Endothelial cell (in vitro differentiated cells): ENCODE data around the gene SPOCK1. TPM values are rescaled to one million over a fixed set of nuclear protein-coding genes. Genes with fewer than 3 reads are reported as not detected.

ENCODE experiments used
- DNase-seq: peaks from one replicate; pipeline ENCODE4 v3.0.0; 2021; ENCODE audit warnings: low spot score
- H3K27ac Mint-ChIP-seq: one replicate; pipeline ENCODE4 v1.8.0; 2021; ENCODE audit warnings: mixed read lengths, inconsistent platforms; ENCODE audit not compliant: unreplicated experiment
- H3K27me3 Mint-ChIP-seq: one replicate; pipeline ENCODE4 v1.8.0; 2021; ENCODE audit warnings: mild to moderate bottlenecking, moderate library complexity, mixed read lengths, inconsistent platforms; ENCODE audit not compliant: unreplicated experiment
- H3K36me3 Mint-ChIP-seq: one replicate; pipeline ENCODE4 v1.8.0; 2021; ENCODE audit warnings: mild to moderate bottlenecking, low read depth, mixed read lengths, inconsistent platforms; ENCODE audit not compliant: unreplicated experiment
- H3K4me1 Mint-ChIP-seq: one replicate; pipeline ENCODE4 v1.8.0; 2021; ENCODE audit warnings: mild to moderate bottlenecking, mixed read lengths, inconsistent platforms; ENCODE audit not compliant: unreplicated experiment
- H3K4me3 Mint-ChIP-seq: one replicate; pipeline ENCODE4 v1.8.0; 2021; ENCODE audit warnings: mild to moderate bottlenecking, mixed read lengths, inconsistent platforms; ENCODE audit not compliant: unreplicated experiment
- H3K9me3 Mint-ChIP-seq: one replicate; pipeline ENCODE4 v1.8.0; 2021; ENCODE audit warnings: mixed read lengths, inconsistent platforms; ENCODE audit not compliant: unreplicated experiment
- CTCF ChIP-seq: fragments of 200-600 bp; sonication (generic); IDR thresholded peaks from one replicate; pipeline ENCODE4 v1.5.0; 2021; ENCODE audit warnings: antibody characterized with exemption; ENCODE audit not compliant: unreplicated experiment
- total RNA-seq: library from RNA; stranded (reverse); fragmentation: NEBNext Ultra II Directional; extraction: Animal tissue kit (Norgen Biotek cat#: 25700); gene quantifications from one replicate; pipeline ENCODE4 v1.2.1, GENCODE V29; 2021; ENCODE audit not compliant: unreplicated experiment

SPOCK1 gene
- total RNA-seq, 1 donor from 2014 or later = 8.7 TPM

DNA sequence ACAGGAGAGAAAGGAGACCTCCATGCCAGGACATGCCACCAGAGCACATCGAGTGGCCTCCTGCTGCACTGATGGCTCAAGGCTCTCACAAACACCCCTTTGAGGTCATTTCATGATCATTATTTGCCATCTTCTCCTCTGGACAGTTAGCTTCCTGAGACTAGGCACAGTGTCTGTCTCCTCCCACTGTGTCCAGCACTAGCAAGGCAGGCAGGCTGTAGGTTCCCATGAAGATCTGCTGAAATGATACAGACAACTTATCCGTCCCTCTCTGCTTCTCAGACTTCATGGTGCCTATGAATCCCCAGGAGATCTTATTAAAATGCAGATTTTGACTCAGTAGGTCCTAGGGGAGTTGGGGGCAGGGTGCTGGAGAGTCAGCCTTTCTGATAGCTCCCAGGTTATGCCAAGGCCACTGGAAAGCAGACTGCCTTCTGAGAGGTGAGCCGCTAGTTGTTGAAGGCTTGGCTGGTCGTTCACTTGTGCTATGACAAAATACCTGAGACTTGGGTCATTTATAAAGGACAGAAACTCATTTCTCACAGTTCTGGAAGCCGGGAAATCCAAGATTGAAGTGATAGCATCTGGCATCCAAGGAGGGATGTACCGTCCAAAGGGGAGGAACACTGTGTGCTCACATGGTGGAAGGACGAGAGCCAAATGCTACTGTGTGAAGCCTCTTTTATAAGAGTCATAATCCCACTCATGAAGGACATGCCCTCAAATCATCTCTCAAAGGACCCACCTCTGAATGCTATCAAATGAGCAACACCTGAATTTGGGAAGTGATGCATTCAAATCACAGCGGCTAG lies 183.4 kb downstream of the SPOCK1 start:
- peaks cover 2% of the 10 kb centered on the region for H3K27me3 Mint-ChIP-seq
- H3K36me3 Mint-ChIP-seq = no peaks in the 10 kb centered on the region
- H3K27ac Mint-ChIP-seq = no peak overlapping the region
- no peaks in the 10 kb centered on the region for H3K9me3 Mint-ChIP-seq
- no peak for TF ChIP-seq CTCF
- DNase-seq = no peak
- peaks cover 4% of the 10 kb centered on the region for H3K4me1 Mint-ChIP-seq
- no peak overlapping the region for H3K4me3 Mint-ChIP-seq

- Mint-ChIP-seq H3K9me3 (no peaks in the 10 kb centered on the region), H3K36me3 (no peaks in the 10 kb centered on the region), H3K27me3 (peaks cover 2% of the 10 kb centered on the region), H3K4me1 (peaks cover under 1% of the 10 kb centered on the region), H3K27ac (no peak overlapping the region), H3K4me3 (no peak overlapping the region)
- no peak for DNase-seq
- TF ChIP-seq CTCF = no peak
Observed at GRCh38 chr5:137315109-137315508, 184.0 kb downstream of the SPOCK1 start.

- no peak overlapping the region for H3K27ac Mint-ChIP-seq
- TF ChIP-seq CTCF = no peak
- no peaks in the 10 kb centered on the region for H3K9me3 Mint-ChIP-seq
- H3K27me3 Mint-ChIP-seq = peaks cover 2% of the 10 kb centered on the region
- H3K36me3 Mint-ChIP-seq = no peaks in the 10 kb centered on the region
- H3K4me1 Mint-ChIP-seq = no peaks in the 10 kb centered on the region
- no peak overlapping the region for H3K4me3 Mint-ChIP-seq
- no peak for DNase-seq
Observed at GRCh38 chr5:137313526-137314175, 185.5 kb downstream of the SPOCK1 start.

DNA sequence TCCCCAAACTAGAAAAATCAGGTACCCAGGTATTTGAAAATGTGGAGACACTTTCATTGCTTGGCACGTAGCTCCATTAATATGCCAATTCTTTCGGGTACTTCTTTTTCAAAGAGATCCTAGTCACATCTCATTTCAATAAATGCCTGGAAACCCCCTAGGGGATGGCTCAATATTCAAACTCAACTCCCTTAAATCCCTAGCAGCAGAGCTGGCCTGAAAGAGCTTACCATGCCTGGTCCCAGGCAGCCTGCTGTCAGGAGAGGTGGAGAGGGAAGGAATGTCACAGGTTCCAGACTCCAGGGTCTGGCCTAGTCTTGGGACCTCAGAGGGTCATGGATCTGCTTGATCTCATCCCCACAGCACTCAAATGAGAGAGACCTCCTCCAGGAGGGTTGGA lies 187.1 kb downstream of the SPOCK1 start:
- DNase-seq = no peak
- no peaks in the 10 kb centered on the region for H3K36me3 Mint-ChIP-seq
- H3K9me3 Mint-ChIP-seq = no peaks in the 10 kb centered on the region
- no peak overlapping the region for H3K4me3 Mint-ChIP-seq
- no peak for TF ChIP-seq CTCF
- no peak overlapping the region for H3K27ac Mint-ChIP-seq
- no peaks in the 10 kb centered on the region for H3K4me1 Mint-ChIP-seq
- H3K27me3 Mint-ChIP-seq = peaks cover 2% of the 10 kb centered on the region
